ENCODE measurements around the gene DOK1. TPM values are rescaled to one million over a fixed set of nuclear protein-coding genes. Genes with fewer than 3 reads are reported as not detected.

The DOK1 gene
- total and polyA plus RNA-seq, 2 donors (not counting 1 experiment from before 2014, with no cell fraction given) = 29.1 to 41.4 TPM

DNA sequence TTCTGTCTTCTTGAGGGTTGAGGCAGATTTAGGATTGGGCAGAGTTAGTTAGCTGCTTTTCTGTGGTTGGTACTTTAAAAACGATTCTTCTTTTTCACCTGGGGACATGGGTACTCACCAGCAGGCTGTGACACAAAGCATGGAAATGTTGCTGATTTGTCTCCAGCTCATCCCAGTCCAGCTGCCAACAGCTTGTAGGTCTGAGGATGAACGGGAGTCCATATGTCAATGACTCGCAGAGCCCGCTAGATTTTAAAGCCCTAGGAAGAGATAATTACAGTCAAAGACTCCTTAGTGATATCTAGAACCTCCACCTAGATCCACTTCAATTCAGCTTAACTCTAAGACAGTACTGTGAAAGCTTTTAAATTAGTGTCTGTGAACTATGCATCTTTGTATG, 20.8 kb downstream of the DOK1 start:
- H3K79me2 ChIP-seq (ENCODE audit: control insufficient read depth, insufficient read depth, low read length) = no peaks in the 10 kb centered on the region
- CTCF ChIA-PET = interaction anchor here (0.7 to 10.3 kb wide), 4 partner anchors 11 to 92 kb away, joined by 3 to 103 read pairs (median 4); partner anchors contain the start of gene DOK1

More for the DNA sequence above, 20.8 kb downstream of the DOK1 start:
- peaks cover 54 to 63% of the 10 kb centered on the region in 2 donors for H3K4me1 ChIP-seq (ENCODE audit: control insufficient read depth in 2 of 2, insufficient read depth in 2 of 2, low read length in 2 of 2)
- intact Hi-C loops (cut with micrococcal nuclease) = loop anchor here (2.0 kb wide), 1 partner anchor 17 kb away; no protein-coding TSS in a partner anchor
- Mint-ChIP-seq H3K9me3 (ENCODE audit: insufficient read depth) (no peaks in the 10 kb centered on the region), H3K4me1 (peaks cover 46% of the 10 kb centered on the region), H3K27me3 (no peaks in the 10 kb centered on the region), H3K27ac (no peak overlapping the region), H3K4me3 (no peak overlapping the region)
- H2AFZ ChIP-seq (ENCODE audit: insufficient read depth, low read depth, low read length, poor library complexity, severe bottlenecking) = no peak overlapping the region
- DNase-seq (no peak), ATAC-seq (ENCODE audit: low read depth) (no peak)
- H3K4me3 ChIP-seq (ENCODE audit: control extremely low read depth in 1 of 5, extremely low read depth in 1 of 5, insufficient read depth in 1 of 5, low read depth in 2 of 5, low read length in 4 of 5) = no peak overlapping the region
- H3K27ac ChIP-seq (ENCODE audit: low read length in 2 of 2) = no peak overlapping the region
- H3K9me3 ChIP-seq (ENCODE audit: control extremely low read depth in 1 of 3, control insufficient read depth in 2 of 3, insufficient read depth in 1 of 3, low read length in 2 of 3) = peaks cover 0 to 4% (median 0%) of the 10 kb centered on the region in 3 donors
- TF ChIP-seq CTCF (IDR thresholded peaks at IDR 0.05) = no peak
- TF ChIP-seq EZH2 (IDR thresholded peaks at IDR 0.05; ENCODE audit: borderline replicate concordance, insufficient read depth, low read depth, low read length, poor library complexity, severe bottlenecking) = no peak
- H4K20me1 ChIP-seq (ENCODE audit: control insufficient read depth, insufficient read depth, low read length, poor library complexity, severe bottlenecking) = no peaks in the 10 kb centered on the region
- POLR2A ChIA-PET = interaction anchor here (0.6 kb wide), 1 partner anchor 123 kb away, joined by 5 read pairs; no protein-coding TSS in a partner anchor
- no peaks in the 10 kb centered on the region for H3K36me3 ChIP-seq (replicated peaks in 1 of 2; ENCODE audit: control extremely low read depth in 1 of 2, control insufficient read depth in 1 of 2, extremely low read depth in 1 of 2, insufficient read depth in 2 of 2, low read length in 1 of 2)
- no peak overlapping the region for H3K4me2 ChIP-seq (replicated peaks; ENCODE audit: low read depth, low read length, poor library complexity, severe bottlenecking)
- WGBS (ENCODE audit: insufficient coverage) = 82% methylated on average over 1 of the region's 4 CpGs
- H3K9ac ChIP-seq (ENCODE audit: low read length) = no peak overlapping the region
- no peaks in the 10 kb centered on the region for H3K27me3 ChIP-seq (replicated peaks in 1 of 4; ENCODE audit: control extremely low read depth in 1 of 4, control insufficient read depth in 3 of 4, insufficient read depth in 4 of 4, low read length in 3 of 4)
